ENCODE measurements around the gene BCS1L. TPM values are rescaled to one million over a fixed set of nuclear protein-coding genes. Genes with fewer than 3 reads are reported as not detected.

The BCS1L gene
- total and polyA plus RNA-seq, 2 of the 13 experiments (the other 11 are each of a cell fraction or from before 2014, with no cell fraction given): 48.9 to 76.0 TPM

- no peak for FAIRE-seq
- CTCF ChIA-PET (ENCODE audit: low intra/inter-chr PET ratio, low total read pairs): no interaction called here
- no peak for DNase-seq (ENCODE audit: low spot score)
- ATAC-seq: no peak
- peaks cover 23% of the 10 kb centered on the region for H3K79me2 ChIP-seq (ENCODE audit: insufficient read depth, low read length)
- no peak overlapping the region for H3K4me3 ChIP-seq (replicated peaks in 1 of 3; ENCODE audit: insufficient read depth in 1 of 3, low read depth in 2 of 3, low read length in 3 of 3)
- no peak overlapping the region for H3K4me2 ChIP-seq (ENCODE audit: low read depth, low read length)
- H2AFZ ChIP-seq (ENCODE audit: low read length): no peak overlapping the region
- POLR2A ChIA-PET: interaction anchor here (0.6 to 1.0 kb wide), 5 partner anchors 48 to 184 kb away, joined by 3 to 4 read pairs (median 3); partner anchors contain the start of gene CYP27A1
- BruUV-seq (replicated peaks): no TSS peak
- no peak overlapping the region for H3K9ac ChIP-seq (ENCODE audit: insufficient read depth, low read depth, low read length)
- intact Hi-C loops (cut with micrococcal nuclease; ENCODE audit: unreplicated experiment) (no loop called here), in situ Hi-C loops (cut with HindIII; ENCODE audit: extremely low pct_ligation_motif_present, low pct_unique_long_range_greater_than_20kb) (no loop called here)
- no peaks in the 10 kb centered on the region; a peak in 1 of 5 replicates for H3K27me3 ChIP-seq (ENCODE audit: control insufficient read depth in 1 of 2, insufficient read depth in 2 of 2, low read length in 2 of 2)
- peaks cover 32% of the 10 kb centered on the region for H3K4me1 ChIP-seq (ENCODE audit: insufficient read depth, low read length)
- H3K27ac ChIP-seq (ENCODE audit: extremely low read length, insufficient read depth, low read length): no peak overlapping the region
- H3K36me3 ChIP-seq (replicated peaks in 1 of 2; ENCODE audit: control insufficient read depth in 1 of 2, insufficient read depth in 2 of 2, low read length in 2 of 2): no peaks in the 10 kb centered on the region
- no peaks in the 10 kb centered on the region for H4K20me1 ChIP-seq (ENCODE audit: insufficient read depth, low read length)
- WGBS (ENCODE audit: low lambda C conversion rate): 73% methylated on average over 4 of the region's 4 CpGs
- H3K9me3 ChIP-seq (ENCODE audit: low read length): no peaks in the 10 kb centered on the region
- TF ChIP-seq ZNF407 (CRISPR knock-in tag; IDR thresholded peaks at IDR 0.05; ENCODE audit: not compliant biosample characterization) (no peak), ZNF383 (CRISPR knock-in tag; IDR thresholded peaks at IDR 0.05; ENCODE audit: borderline replicate concordance) (no peak), ZNF766 (CRISPR knock-in tag; IDR thresholded peaks at IDR 0.05; ENCODE audit: borderline replicate concordance) (no peak), CBFB (CRISPR knock-in tag; IDR thresholded peaks at IDR 0.05) (no peak), KDM3A (CRISPR knock-in tag; IDR thresholded peaks at IDR 0.05; ENCODE audit: low read depth) (no peak)
- TF ChIP-seq, protein P1, sequence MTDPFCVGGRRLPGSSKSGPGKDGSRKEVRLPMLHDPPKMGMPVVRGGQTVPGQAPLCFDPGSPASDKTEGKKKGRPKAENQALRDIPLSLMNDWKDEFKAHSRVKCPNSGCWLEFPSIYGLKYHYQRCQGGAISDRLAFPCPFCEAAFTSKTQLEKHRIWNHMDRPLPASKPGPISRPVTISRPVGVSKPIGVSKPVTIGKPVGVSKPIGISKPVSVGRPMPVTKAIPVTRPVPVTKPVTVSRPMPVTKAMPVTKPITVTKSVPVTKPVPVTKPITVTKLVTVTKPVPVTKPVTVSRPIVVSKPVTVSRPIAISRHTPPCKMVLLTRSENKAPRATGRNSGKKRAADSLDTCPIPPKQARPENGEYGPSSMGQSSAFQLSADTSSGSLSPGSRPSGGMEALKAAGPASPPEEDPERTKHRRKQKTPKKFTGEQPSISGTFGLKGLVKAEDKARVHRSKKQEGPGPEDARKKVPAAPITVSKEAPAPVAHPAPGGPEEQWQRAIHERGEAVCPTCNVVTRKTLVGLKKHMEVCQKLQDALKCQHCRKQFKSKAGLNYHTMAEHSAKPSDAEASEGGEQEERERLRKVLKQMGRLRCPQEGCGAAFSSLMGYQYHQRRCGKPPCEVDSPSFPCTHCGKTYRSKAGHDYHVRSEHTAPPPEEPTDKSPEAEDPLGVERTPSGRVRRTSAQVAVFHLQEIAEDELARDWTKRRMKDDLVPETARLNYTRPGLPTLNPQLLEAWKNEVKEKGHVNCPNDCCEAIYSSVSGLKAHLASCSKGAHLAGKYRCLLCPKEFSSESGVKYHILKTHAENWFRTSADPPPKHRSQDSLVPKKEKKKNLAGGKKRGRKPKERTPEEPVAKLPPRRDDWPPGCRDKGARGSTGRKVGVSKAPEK (CRISPR knock-in tag; IDR thresholded peaks at IDR 0.05; ENCODE audit: borderline replicate concordance): no peak
These were observed 48.6 kb downstream of the BCS1L start for GRCh38 chr2:218708086-218708485.

Data from HepG2 (cell line).